Brain microvascular endothelial cell (primary cell): ENCODE data around the gene EGLN2.
A peak's percentile ranks its signal among the peaks of the same experiment; 100 is the strongest.
"Not testable (repeated sequence)": the region's sequence is repeated elsewhere in the genome, so short reads cannot be mapped to it uniquely, and the experiment has no call there.

ENCODE experiments used
- DNase-seq: peaks from one replicate; pipeline ENCODE4 v3.0.0-alpha.2; 2020
- H3K27ac ChIP-seq: fragments of 250-450 bp; sonication (Bioruptor Pico); 2 replicates; pipeline ENCODE4 v1.5.1; 2020; ENCODE audit warnings: mild to moderate bottlenecking, moderate library complexity
- H3K27me3 ChIP-seq: fragments of 250-450 bp; sonication (Bioruptor Pico); replicated peaks from 2 replicates; pipeline ENCODE4 v1.5.1; 2020; ENCODE audit warnings: mild to moderate bottlenecking
- H3K36me3 ChIP-seq: fragments of 250-450 bp; sonication (Bioruptor Pico); replicated peaks from 2 replicates; pipeline ENCODE4 v1.5.1; 2020; ENCODE audit warnings: mild to moderate bottlenecking
- H3K4me3 ChIP-seq: 2 replicates; pipeline ENCODE4 v1.5.1; 2011; ENCODE audit warnings: low read depth, mild to moderate bottlenecking, control low read depth, low read length, moderate library complexity
- in situ Hi-C: cut with HindIII; loops from 2 replicates; pipeline ENCODE4 v1.10.0; 2017; ENCODE audit warnings: low sequenced_read_pairs, low pct_ligation_motif_present
- TF ChIP-seq, protein P1 (sequence below): IDR thresholded peaks from 2 replicates; pipeline ENCODE4 v1.5.1; 2011; ENCODE audit warnings: low read depth, mild to moderate bottlenecking, moderate library complexity, low read length, control low read depth, inconsistent platforms; ENCODE audit errors: missing control alignments

The EGLN2 gene

DNA sequence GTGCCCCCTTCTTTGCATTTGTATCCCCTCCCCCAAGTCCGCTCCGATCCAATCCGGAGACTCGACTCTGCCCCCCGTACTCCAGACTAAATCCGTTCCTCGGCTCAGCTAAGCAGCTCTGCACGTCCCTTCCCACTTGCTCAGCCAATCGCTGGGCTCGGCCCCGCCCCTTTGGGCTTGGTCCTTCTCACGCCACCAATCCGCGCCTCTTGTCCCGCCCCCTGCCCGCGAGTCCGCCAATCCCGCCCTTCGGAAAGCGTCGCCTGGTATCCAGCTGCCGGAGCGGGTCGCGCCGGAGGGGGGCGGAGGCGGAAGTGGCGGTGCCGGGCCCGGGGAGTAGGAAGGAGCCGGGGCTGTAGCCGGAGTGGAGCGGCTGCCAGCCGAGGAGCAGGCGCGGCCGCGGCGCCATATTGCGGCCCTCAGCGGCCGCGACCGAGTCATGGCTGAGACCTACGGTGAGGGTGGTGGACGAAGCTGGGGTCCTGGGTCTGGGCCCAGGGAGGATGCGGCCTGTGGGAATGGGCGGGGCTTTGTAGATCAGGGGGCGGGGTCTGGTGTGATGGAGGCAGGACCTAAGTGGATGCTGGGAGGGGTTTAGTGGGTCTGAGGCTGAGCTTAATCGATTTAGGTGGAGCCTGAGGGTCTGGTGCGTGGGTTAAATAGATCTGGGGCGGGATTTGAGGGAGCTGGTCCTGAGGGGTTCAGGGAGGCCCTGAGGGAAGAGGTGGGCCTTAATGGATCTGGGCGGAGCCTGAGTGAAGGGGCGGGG is 20.9 kb upstream of the EGLN2 start, which contains the start of gene RAB4B:
Gene RAB4B, plus strand, starts transcription at position 311 of the 769 bp plus-strand sequence. Its CDS starts 129 bp downstream, at position 440.
- in situ Hi-C loops: no loop called here
- H3K27ac ChIP-seq: peak within 1 kb of the TSS; percentile 90
- peak; percentile 99 for DNase-seq
- no peaks in the 10 kb centered on the region for H3K27me3 ChIP-seq
- peak within 1 kb of the TSS; percentile 72 for H3K4me3 ChIP-seq
- no peaks in the 10 kb centered on the region for H3K36me3 ChIP-seq
- TF ChIP-seq, protein P1, sequence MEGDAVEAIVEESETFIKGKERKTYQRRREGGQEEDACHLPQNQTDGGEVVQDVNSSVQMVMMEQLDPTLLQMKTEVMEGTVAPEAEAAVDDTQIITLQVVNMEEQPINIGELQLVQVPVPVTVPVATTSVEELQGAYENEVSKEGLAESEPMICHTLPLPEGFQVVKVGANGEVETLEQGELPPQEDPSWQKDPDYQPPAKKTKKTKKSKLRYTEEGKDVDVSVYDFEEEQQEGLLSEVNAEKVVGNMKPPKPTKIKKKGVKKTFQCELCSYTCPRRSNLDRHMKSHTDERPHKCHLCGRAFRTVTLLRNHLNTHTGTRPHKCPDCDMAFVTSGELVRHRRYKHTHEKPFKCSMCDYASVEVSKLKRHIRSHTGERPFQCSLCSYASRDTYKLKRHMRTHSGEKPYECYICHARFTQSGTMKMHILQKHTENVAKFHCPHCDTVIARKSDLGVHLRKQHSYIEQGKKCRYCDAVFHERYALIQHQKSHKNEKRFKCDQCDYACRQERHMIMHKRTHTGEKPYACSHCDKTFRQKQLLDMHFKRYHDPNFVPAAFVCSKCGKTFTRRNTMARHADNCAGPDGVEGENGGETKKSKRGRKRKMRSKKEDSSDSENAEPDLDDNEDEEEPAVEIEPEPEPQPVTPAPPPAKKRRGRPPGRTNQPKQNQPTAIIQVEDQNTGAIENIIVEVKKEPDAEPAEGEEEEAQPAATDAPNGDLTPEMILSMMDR: no peak

DNA sequence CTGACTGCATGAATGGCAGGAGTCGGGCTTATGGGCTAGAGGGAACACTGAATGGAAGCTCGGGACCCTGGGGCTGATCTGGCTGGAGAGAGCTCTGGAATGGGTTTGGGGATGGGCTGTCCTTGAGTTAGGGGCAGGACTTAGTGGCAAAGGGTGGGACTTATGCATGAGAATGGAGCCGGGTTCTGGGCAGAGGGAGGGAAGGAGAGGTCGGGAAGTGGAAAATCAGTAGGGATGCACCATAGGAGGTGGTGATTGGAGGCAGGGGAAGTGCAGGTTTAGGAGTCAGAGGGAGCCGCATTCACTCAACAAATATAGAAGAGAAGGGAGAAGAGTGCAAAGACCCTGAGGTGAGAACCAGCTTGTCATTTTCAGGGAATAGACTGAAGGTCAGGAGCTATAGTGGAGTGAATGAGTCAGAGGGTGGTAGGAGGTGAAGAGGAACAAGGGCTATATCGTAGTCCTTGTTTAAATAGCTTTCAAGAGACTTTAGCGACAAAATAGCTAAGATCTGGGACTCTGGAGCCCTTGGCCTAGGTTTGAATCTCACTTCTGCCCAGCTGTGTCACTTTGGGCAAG is 20.2 kb upstream of the EGLN2 start:
- in situ Hi-C loops: no loop called here
- no peak for DNase-seq
- H3K27ac ChIP-seq: peak overlapping the region; percentile 90

DNA sequence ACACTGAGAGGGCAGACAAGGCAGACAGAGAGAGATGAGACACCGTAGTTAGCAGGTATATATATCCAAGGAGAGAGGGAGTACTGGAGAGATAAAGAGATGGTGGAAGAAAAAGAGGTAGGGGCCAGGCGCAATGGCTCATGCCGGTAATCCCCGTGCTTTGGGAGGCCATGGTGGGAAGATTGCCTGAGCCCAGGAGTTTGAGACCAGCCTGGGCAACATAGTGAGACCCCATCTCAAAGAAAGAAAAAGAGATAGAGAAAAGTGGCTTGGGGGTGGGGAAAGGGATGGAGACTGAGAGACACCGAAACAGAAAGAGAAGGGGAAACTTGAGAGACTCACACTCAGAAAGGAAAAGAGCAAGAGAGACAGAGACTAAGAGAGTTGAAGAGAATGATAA is 18.4 kb upstream of the EGLN2 start:
- DNase-seq: no peak
- TF ChIP-seq, protein P1: no peak
- Histone ChIP-seq H3K4me3 (no peak overlapping the region), H3K36me3 (no peaks in the 10 kb centered on the region), H3K27me3 (no peaks in the 10 kb centered on the region), H3K27ac (no peak overlapping the region)
- in situ Hi-C loops: no loop called here

More for the DNA sequence above, 20.2 kb upstream of the EGLN2 start:
- no peaks in the 10 kb centered on the region for H3K27me3 ChIP-seq
- peak overlapping the region; percentile 72 for H3K4me3 ChIP-seq
- no peaks in the 10 kb centered on the region for H3K36me3 ChIP-seq
- TF ChIP-seq, protein P1: no peak

DNA sequence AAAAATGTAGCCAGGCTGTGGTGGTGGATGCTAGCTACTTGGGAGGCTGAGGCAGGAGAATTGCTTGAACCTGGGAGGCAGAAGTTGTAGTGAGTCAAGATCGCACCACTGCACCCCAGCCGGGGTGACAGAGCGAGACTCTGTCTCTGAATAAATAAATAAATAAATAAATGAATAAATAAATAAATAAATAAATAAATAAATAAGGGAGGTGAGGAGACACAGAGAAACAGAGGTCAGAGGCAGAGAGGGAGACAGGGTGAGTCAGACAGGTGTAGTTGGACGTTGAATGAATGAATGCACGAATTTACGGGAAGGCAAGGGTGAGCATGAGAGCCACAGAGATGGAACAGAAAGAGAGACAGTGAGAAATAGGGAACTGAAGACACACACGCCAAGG is 17.9 kb upstream of the EGLN2 start:
- no peak for DNase-seq
- no peak overlapping the region for H3K4me3 ChIP-seq
- no peaks in the 10 kb centered on the region for H3K27me3 ChIP-seq
- TF ChIP-seq, protein P1: no peak
- H3K36me3 ChIP-seq: no peaks in the 10 kb centered on the region
- in situ Hi-C loops: no loop called here
- no peak overlapping the region for H3K27ac ChIP-seq

DNA sequence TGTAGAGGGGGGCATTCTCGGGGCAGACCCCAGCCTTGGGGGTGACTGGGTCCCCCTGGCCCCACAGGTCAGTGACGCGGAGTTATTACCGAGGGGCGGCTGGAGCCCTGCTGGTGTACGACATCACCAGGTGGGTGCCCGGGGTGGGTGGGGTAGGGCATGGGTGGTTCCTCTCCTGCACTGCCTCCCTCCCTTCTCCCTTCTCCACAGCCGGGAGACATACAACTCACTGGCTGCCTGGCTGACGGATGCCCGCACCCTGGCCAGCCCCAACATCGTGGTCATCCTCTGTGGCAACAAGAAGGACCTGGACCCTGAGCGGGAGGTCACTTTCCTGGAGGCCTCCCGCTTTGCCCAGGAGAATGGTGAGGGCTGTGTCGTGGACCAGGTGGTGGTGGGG is 15.3 kb upstream of the EGLN2 start:
- no peaks in the 10 kb centered on the region for H3K36me3 ChIP-seq
- TF ChIP-seq, protein P1: no peak
- H3K27ac ChIP-seq: no peak overlapping the region
- in situ Hi-C loops: no loop called here
- DNase-seq: no peak
- no peaks in the 10 kb centered on the region for H3K27me3 ChIP-seq
- H3K4me3 ChIP-seq: no peak overlapping the region

DNA sequence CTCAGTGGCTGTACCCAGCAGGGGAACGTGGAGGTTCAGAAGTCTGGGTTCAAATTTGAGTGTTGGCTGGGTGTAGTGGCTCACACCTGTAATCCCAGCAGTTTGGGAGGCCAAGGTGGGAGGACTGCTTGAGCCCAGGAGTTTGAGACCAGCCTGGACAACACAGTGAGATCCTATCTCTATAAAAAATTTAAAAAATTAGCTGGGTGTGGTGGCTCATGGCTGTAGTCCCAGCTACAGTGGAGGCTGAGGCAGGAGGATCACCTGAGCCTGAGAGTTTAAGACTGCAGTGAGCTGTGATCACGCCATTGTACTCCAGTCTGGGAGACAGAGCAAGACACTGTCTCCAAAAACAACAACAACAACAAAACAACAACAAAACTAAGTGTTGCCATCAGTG is 14.8 kb upstream of the EGLN2 start:
- H3K27ac ChIP-seq, H3K4me3 ChIP-seq, H3K27me3 ChIP-seq, in situ Hi-C loops, H3K36me3 ChIP-seq, DNase-seq: not testable (repeated sequence)
